Endometrium (tissue), 2 donors: ENCODE data around the gene ZNF732.
"Not testable (repeated sequence)": the region's sequence is repeated elsewhere in the genome, so short reads cannot be mapped to it uniquely, and the experiment has no call there.

ENCODE experiments used
- FAIRE-seq: peaks from 2 replicates; lab custom pipeline; 2012; peaks lifted over from hg19 to GRCh38; lab: Jason Lieb, UNC
- donor health status: control.
- donor health status: control.

The ZNF732 gene

GRCh38 chr4:253936-254756, 51.1 kb downstream of the ZNF732 start:
- no peak for FAIRE-seq

- FAIRE-seq, result no peak
Measured at GRCh38 chr4:252065-252601, 53.1 kb downstream of the ZNF732 start.

GRCh38 chr4:244471-244870, 60.8 kb downstream of the ZNF732 start:
- no peak for FAIRE-seq

- FAIRE-seq, result no peak
Measured at GRCh38 chr4:243426-243825, 61.8 kb downstream of the ZNF732 start.

- FAIRE-seq, result no peak
Measured at GRCh38 chr4:242121-242848, 63.0 kb downstream of the ZNF732 start.

GRCh38 chr4:241411-241810, 63.9 kb downstream of the ZNF732 start:
- not testable (repeated sequence) for FAIRE-seq

GRCh38 chr4:236028-236427, 69.2 kb downstream of the ZNF732 start:
- FAIRE-seq, result no peak

- FAIRE-seq, result no peak
Measured at GRCh38 chr4:234178-234577, 71.1 kb downstream of the ZNF732 start.

GRCh38 chr4:223913-224497, 81.3 kb downstream of the ZNF732 start:
- no peak for FAIRE-seq
